Glomerular visceral epithelial cell (primary cell): Measurements from ENCODE around the gene RUVBL2.

Experiments used
- DNase-seq: peaks from one replicate; pipeline ENCODE4 v3.0.0-alpha.2; 2016; ENCODE audit errors: extremely low spot score

RUVBL2 gene

GRCh38 chr19:48964205-48965039 is 29.3 kb upstream of the RUVBL2 start:
- DNase-seq: no peak

DNA sequence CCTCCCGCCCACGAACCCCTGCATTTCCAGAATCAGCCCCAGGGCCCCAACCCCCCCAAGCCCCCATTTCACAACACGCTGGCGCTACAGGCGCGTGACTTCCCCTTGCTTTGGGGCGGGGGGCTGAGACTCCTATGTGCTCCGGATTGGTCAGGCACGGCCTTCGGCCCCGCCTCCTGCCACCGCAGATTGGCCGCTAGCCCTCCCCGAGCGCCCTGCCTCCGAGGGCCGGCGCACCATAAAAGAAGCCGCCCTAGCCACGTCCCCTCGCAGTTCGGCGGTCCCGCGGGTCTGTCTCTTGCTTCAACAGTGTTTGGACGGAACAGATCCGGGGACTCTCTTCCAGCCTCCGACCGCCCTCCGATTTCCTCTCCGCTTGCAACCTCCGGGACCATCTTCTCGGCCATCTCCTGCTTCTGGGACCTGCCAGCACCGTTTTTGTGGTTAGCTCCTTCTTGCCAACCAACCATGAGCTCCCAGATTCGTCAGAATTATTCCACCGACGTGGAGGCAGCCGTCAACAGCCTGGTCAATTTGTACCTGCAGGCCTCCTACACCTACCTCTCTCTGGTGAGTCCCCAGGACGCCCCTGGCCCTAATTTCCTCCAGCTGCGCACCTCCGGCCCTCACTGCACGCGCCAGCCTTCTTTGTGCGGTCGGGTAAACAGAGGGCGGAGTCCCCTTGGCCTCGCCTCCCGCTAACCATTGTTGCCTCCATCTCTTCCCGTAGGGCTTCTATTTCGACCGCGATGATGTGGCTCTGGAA is 28.5 kb upstream of the RUVBL2 start, which contains the start of gene FTL:
Gene FTL, plus strand, starts transcription at position 270 of the 766 bp plus-strand sequence. Its CDS starts 199 bp downstream, at position 469.
- peak; percentile 98 for DNase-seq

- peak; percentile 82 for DNase-seq
These were observed 27.7 kb upstream of the RUVBL2 start for GRCh38 chr19:48965806-48966540.

GRCh38 chr19:48966541-48967345 is 26.9 kb upstream of the RUVBL2 start:
- peak; percentile 27 for DNase-seq

GRCh38 chr19:48967346-48968178 is 26.1 kb upstream of the RUVBL2 start:
- peak; percentile 49 for DNase-seq

DNA sequence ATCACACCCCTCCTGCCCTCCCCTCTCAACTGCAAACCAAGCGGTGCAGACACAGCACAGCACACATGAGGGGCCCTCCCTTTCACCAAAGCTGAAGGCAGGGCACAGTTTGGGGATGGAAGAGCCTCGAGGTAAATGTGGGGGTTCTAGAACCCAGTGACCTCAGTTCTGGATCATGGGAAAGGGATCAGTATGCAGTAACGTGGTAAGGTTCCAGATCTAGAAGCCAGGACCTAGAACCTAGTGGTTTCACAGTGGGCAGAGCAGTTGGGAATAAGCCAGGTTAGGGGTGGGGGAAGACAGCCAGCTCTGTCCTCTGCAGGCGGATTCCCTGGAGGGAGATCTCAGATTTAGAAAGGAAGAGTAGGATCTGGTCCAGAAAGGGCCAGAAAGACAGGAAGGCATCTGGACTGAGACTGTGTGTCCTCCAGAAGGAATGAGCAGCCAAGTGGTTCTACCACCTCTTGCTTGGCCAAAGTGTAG is 25.5 kb upstream of the RUVBL2 start:
- DNase-seq: peak; percentile 36

DNA sequence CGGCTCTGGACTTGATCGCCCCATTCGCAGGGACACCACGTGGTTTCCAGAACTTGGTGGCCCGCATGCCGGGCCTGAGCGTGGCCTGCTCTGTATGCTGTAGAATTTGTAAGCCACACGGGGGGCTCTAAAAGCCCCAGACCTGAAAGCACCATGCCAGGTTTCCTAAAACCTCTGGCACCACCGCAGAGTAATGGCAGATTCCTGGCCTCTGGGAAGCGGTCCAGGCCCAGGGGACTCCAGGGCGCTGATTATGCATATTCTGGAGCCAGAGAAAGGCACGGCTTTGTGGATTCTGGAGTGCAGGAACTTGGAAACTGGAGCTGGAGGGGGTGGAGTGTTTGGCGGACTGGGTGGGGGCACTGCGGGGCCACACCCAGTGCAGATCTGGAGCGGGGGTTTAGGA is 24.9 kb upstream of the RUVBL2 start:
- DNase-seq: no peak

DNA sequence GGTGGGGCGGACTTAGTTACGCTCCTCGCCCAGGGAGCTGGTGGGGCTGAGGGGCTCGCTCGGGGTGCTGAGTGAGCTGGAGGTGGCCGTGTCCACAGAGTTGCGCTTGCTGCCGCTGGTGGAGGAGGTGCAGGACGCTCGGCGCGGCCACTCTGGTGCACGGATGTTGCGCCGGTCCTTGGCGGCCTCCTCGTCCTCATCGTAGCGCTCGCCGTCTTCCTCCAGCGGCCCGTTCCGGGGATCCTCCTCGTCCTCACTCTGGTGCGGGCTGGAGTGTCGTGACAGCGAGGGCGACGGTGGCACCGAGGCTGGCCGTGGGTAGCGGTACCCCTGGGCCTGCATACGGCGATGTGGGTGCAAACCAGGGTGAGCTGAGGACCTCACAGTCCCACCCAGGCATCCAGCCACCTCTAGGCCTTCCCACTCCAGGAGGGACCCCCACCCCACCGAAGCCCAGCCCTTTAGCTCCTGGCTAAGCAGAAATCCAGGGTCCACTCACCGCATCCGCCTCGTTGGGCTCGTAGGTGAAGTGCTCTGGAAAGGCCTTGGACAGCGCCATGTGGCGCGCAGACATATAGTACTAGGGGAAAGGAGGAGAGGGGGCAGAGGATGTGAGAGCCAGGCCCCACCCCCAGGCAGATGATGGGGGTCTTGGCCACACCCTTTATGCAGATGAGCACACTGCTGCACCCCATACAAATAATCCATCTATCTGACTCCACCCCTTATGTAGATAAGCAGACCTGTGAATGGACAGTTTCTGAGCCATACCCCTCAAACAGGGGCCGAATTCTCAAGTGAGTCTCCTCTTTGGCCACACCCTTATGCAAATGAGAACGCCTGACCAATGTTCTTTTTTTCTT is 24.2 kb upstream of the RUVBL2 start:
- peak; percentile 33 for DNase-seq

GRCh38 chr19:48970139-48970766 is 23.4 kb upstream of the RUVBL2 start:
- no peak for DNase-seq

- DNase-seq: peak; percentile 75
These were observed 22.7 kb upstream of the RUVBL2 start for GRCh38 chr19:48970923-48971395.

DNA sequence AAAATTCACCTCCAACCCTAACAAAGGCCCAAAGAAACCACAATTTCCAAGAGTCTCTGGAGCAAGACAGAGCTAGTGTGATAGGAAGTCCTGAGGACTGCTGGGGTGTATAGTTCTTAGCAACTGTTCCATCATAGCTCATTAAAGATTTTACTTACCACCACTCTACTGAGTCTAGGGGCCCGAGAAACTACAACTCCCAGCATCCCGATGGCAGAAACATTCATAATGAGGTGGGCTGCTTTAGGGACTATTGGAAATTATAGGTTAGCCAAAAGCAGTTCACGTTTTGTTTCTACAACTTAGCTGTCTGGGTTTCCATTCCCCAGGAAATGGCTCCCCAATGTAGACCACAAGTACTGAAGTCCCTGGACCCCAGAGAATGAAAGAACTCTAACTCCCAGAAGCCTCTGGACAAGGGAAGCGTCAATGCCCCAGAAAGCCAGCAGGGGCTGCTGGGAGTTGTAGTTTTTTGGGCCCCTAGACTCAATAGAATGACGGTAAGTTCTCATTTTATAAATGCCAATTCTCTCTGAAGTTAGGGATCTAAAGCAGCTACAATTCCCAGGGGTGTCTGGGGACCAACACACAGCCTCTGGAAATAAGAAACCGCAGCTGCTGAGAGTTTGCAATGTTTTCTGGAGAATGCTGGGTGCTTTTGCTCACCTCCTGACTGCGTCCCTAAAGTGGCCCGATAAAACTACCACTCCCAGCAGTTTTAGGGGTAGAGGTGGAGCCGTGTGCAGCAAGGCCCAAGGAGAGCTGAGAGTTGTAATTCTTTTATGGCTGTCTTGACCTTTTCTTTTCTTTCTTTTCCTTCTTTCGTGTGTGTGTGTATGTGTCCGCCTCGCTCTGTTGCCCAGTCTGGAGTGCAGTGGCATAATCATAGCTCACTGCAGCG is 17.5 kb upstream of the RUVBL2 start:
- no peak for DNase-seq

- no peak for DNase-seq
These were observed 16.6 kb upstream of the RUVBL2 start for GRCh38 chr19:48977061-48977460.

DNA sequence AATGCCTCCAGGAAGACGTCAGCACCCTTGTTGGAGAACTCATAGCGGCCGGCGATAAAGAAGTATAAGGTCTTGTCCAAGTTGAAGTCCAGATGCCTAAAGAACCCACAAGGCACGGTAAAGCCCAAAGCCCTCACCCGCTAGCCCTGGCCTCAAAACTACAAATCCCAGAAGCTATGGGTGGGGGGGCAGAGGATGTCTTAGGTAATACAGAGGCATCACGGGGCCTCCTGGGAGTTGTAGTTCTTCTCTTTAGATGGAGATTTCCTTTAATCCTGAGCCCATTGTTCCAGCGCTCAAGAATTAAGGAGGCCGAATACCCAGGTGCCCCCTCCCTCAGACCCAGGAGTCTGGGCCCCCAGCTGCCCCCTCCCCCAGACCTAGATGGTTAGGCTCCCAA is 11.4 kb upstream of the RUVBL2 start:
- DNase-seq: no peak

DNA sequence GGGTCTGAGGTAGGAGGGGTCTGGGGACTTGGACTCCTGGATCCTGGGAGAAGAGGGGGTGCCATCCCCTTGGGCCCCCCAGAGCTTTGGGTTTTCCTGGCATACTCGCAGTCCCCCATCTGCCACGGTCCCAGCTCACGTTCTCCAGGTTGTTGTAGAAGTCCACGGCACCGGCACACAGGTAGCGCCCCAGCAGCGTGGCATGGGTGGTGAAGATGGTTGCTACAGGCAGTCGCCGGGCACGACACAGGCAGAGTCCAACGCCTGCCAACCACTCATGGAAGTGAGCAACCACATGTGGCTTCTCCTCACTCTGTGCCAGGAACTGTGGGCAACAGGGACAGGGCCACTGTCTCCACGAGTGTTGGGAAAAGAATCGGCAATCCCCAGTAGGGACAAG is 8.0 kb upstream of the RUVBL2 start:
- no peak for DNase-seq

- DNase-seq: no peak
These were observed 7.5 kb upstream of the RUVBL2 start for GRCh38 chr19:48986211-48986610.

GRCh38 chr19:48987323-48987722 is 6.4 kb upstream of the RUVBL2 start:
- no peak for DNase-seq

- DNase-seq: no peak
These were observed 5.4 kb upstream of the RUVBL2 start for GRCh38 chr19:48988286-48988685.

DNA sequence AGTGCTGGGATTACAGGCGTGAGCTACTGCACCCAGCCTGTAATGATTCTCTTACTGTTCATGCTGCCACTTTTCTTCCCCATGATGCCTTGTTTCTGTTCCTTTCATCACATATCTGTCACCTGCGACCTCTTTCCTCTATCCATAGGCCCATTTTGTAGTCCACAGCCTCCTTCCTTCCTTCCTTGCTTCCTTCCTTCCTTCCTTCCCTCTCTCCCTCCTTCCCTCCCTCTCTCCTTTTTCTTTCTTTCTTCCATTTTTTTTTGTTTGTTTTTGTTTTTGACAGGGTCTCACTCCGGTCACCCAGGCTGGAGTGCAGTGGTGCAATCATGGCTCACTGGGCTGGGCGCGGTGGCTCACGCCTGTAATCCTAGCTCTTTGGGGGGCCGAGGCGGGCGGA is 4.8 kb upstream of the RUVBL2 start:
- no peak for DNase-seq
